NCI-H774 (cell line): ENCODE data around the gene TUBA1B.

Experiments used
- DNase-seq: peaks from one replicate; lab custom pipeline; 2025; lab: John Stamatoyannopoulos, UW

Gene TUBA1B

GRCh38 chr12:49126852-49127763 is 4.1 kb downstream of the TUBA1B start:
- no peak for DNase-seq

- DNase-seq = peak; percentile 32
These were observed 10.0 kb downstream of the TUBA1B start for GRCh38 chr12:49121047-49121696.

GRCh38 chr12:49111206-49111605 is 20.0 kb downstream of the TUBA1B start:
- no peak for DNase-seq

GRCh38 chr12:49110464-49111155 is 20.6 kb downstream of the TUBA1B start, which contains the start of gene LMBR1L:
Gene LMBR1L (minus strand): TSS chr12:49110847. CDS start chr12:49110555, 292 bp downstream.
- DNase-seq = peak; percentile 98

- DNase-seq = no peak
These were observed 21.3 kb downstream of the TUBA1B start for GRCh38 chr12:49109641-49110463.

GRCh38 chr12:49108958-49109404 is 22.2 kb downstream of the TUBA1B start:
- no peak for DNase-seq

GRCh38 chr12:49105504-49106084 is 25.6 kb downstream of the TUBA1B start:
- DNase-seq = no peak

- DNase-seq = no peak
These were observed 26.4 kb downstream of the TUBA1B start for GRCh38 chr12:49104822-49105221.

- DNase-seq = no peak
These were observed 30.8 kb downstream of the TUBA1B start for GRCh38 chr12:49100380-49100779.

- DNase-seq = no peak
These were observed 32.5 kb downstream of the TUBA1B start for GRCh38 chr12:49098703-49099102.

- DNase-seq = no peak
These were observed 33.2 kb downstream of the TUBA1B start for GRCh38 chr12:49098035-49098451.

- DNase-seq = no peak
These were observed 33.8 kb downstream of the TUBA1B start for GRCh38 chr12:49097381-49097780.

GRCh38 chr12:49094975-49095365 is 36.2 kb downstream of the TUBA1B start:
- no peak for DNase-seq

- peak; percentile 27 for DNase-seq
These were observed 36.8 kb downstream of the TUBA1B start, which contains the start of gene DHH for GRCh38 chr12:49094160-49094974. Gene DHH (minus strand): TSS chr12:49094801. CDS start chr12:49094512, 289 bp downstream.

- no peak for DNase-seq
These were observed 37.4 kb downstream of the TUBA1B start for GRCh38 chr12:49093792-49094159.

- DNase-seq = no peak
These were observed 38.3 kb downstream of the TUBA1B start for GRCh38 chr12:49092816-49093406.

- no peak for DNase-seq
These were observed 38.9 kb downstream of the TUBA1B start for GRCh38 chr12:49092086-49092815.

- DNase-seq = no peak
These were observed 39.4 kb downstream of the TUBA1B start for GRCh38 chr12:49091836-49092085.

GRCh38 chr12:49091056-49091835 is 39.9 kb downstream of the TUBA1B start:
- DNase-seq = no peak
